ENCODE measurements around the gene SH3BP4. TPM values are rescaled to one million over a fixed set of nuclear protein-coding genes. Genes with fewer than 3 reads are reported as not detected.

Gene SH3BP4
- total RNA-seq, 4 donors from 2014 or later = 11.0 to 22.9 (median 18.7) TPM

DNA sequence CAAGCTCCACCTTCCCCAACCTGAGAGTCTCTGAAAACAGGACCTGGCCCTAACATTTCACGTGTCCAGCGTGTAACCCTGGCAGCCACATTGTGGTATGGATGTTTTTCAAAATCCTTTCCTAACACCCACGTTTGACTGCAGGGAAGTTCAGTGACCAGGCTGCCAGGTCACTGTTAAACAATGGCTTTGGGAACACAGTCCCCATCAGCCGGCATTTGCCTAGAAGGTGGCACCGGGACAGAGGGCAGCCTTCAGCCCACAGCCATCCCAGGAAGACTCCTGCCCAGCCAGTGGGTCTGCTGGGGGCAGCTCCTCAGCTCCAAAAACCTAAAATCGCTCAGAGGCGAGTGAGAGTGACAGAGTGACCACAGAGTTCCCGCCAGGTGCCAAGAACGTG is 140.2 kb downstream of the SH3BP4 start:
- no peak for DNase-seq
- intact Hi-C loops (cut with DNase I) = no loop called here
- no peak overlapping the region for H3K27ac ChIP-seq
- peaks cover 0 to 12% (median 6%) of the 10 kb centered on the region in 3 donors for H3K4me1 ChIP-seq
- H3K9me3 ChIP-seq = no peaks in the 10 kb centered on the region
- H3K27me3 ChIP-seq = peaks cover 0 to 22% (median 0%) of the 10 kb centered on the region in 4 donors
- H3K36me3 ChIP-seq = no peaks in the 10 kb centered on the region
- WGBS, 2 donors = 67 to 69% methylated on average over 3 to 7 of the region's 9 CpGs
- TF ChIP-seq CTCF (IDR thresholded peaks at IDR 0.05) (no peak), POLR2A (IDR thresholded peaks at IDR 0.05) (no peak)
- no peak overlapping the region for H3K4me3 ChIP-seq

- Histone ChIP-seq H3K36me3 (no peaks in the 10 kb centered on the region), H3K4me1 (peaks cover 0 to 10% (median 6%) of the 10 kb centered on the region in 3 donors), H3K27ac (no peak overlapping the region), H3K27me3 (peaks cover 0 to 21% (median 0%) of the 10 kb centered on the region in 4 donors), H3K9me3 (no peaks in the 10 kb centered on the region), H3K4me3 (no peak overlapping the region)
- 81 to 89% methylated on average over 8 to 16 of the region's 17 CpGs for WGBS, 2 donors
- DNase-seq = no peak
- intact Hi-C loops (cut with DNase I) = no loop called here
- TF ChIP-seq CTCF (IDR thresholded peaks at IDR 0.05) (no peak), POLR2A (IDR thresholded peaks at IDR 0.05) (no peak)
Observed at GRCh38 chr2:235092433-235093223, 140.8 kb downstream of the SH3BP4 start.

DNA sequence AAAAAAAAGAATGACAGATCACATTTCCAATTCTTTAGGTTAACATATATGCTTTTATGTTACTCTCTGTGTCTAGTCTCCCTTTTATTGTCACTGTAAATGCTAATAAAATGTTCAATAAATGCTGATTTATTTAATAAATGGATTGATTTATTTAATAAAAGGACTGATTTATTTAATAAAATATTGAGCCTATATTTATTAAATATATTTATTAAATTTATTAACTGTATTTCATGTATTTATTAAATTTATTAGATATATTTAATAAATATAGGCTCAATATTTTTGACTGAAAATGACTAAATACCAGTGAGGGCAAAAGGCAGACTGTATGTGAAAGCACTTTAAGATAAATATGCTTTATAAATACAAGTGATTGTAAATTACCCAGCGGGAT is 142.6 kb downstream of the SH3BP4 start:
- no peak for DNase-seq
- Histone ChIP-seq H3K9me3 (no peaks in the 10 kb centered on the region), H3K4me3 (no peak overlapping the region), H3K27me3 (peaks cover 0 to 10% (median 0%) of the 10 kb centered on the region in 4 donors), H3K36me3 (no peaks in the 10 kb centered on the region), H3K4me1 (no peaks in the 10 kb centered on the region), H3K27ac (no peak overlapping the region)
- 88 to 89% methylated on average over 1 of the region's 1 CpG for WGBS, 2 donors
- TF ChIP-seq CTCF (IDR thresholded peaks at IDR 0.05) (no peak), POLR2A (IDR thresholded peaks at IDR 0.05) (no peak)
- intact Hi-C loops (cut with DNase I) = no loop called here

GRCh38 chr2:235095569-235095968 is 143.8 kb downstream of the SH3BP4 start:
- no peaks in the 10 kb centered on the region for H3K36me3 ChIP-seq
- DNase-seq = no peak
- intact Hi-C loops (cut with DNase I) = no loop called here
- H3K4me3 ChIP-seq = no peak overlapping the region
- no peaks in the 10 kb centered on the region for H3K4me1 ChIP-seq
- TF ChIP-seq CTCF (IDR thresholded peaks at IDR 0.05) (no peak), POLR2A (IDR thresholded peaks at IDR 0.05) (no peak)
- H3K27me3 ChIP-seq = peaks cover 0 to 10% (median 0%) of the 10 kb centered on the region in 4 donors
- H3K27ac ChIP-seq = no peak overlapping the region
- WGBS, 2 donors = 61 to 63% methylated on average over 2 of the region's 2 CpGs
- H3K9me3 ChIP-seq = no peaks in the 10 kb centered on the region

DNA sequence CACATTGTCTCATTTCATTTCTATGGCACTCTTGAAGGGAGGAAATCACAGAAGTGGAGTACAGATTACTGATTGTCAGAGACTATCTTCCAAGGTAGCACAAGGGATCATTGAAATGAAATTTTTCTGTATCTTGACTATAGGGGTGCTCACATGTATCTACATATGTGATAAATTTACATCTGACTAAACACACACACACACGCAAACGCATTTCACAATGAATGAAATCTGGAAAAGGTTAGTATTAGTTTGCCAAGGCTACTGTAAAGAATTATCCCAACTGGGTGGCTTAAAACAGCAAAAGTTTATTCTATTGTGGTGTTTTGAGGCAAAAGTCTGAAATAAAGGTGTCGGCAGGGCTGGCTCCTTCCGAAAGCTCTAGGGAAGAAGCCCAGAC is 144.6 kb downstream of the SH3BP4 start:
- peaks cover 0 to 10% (median 0%) of the 10 kb centered on the region in 4 donors for H3K27me3 ChIP-seq
- no peaks in the 10 kb centered on the region for H3K9me3 ChIP-seq
- DNase-seq = no peak
- intact Hi-C loops (cut with DNase I) = no loop called here
- WGBS, 2 donors = 87 to 95% methylated on average over 4 of the region's 4 CpGs
- H3K4me3 ChIP-seq = no peak overlapping the region
- H3K27ac ChIP-seq = no peak overlapping the region
- no peak for TF ChIP-seq CTCF (IDR thresholded peaks at IDR 0.05)
- no peak for TF ChIP-seq POLR2A (IDR thresholded peaks at IDR 0.05)
- no peaks in the 10 kb centered on the region for H3K36me3 ChIP-seq
- H3K4me1 ChIP-seq = no peaks in the 10 kb centered on the region

All from esophagus squamous epithelium (tissue), 5 donors.